B cell (primary cell): ENCODE measurements around the gene MAPK10. TPM values are rescaled to one million over a fixed set of nuclear protein-coding genes. Genes with fewer than 3 reads are reported as not detected.

Source experiments
- ATAC-seq: fragments of 200-7000 bp; cut with Tn5 transposase; one replicate; pipeline ENCODE4 v1.10.0; 2021; ENCODE audit warnings: low read depth, mild to moderate bottlenecking, moderate number of reproducible peaks, moderate library complexity
- CTCF ChIA-PET: fragments of 350-600 bp; sonication (Branson Sonifier 250); formaldehyde crosslinking; loops from one replicate; lab custom pipeline; 2021; ENCODE audit warnings: antibody characterized with exemption, inconsistent platforms; lab: Charles Lee
- POLR2A ChIA-PET: fragments of 350-600 bp; sonication (Branson Sonifier 250); formaldehyde crosslinking; loops from one replicate; lab custom pipeline; 2021; ENCODE audit warnings: antibody characterized with exemption; lab: Charles Lee
- DNase-seq: peaks from one replicate; pipeline ENCODE4 v3.0.0; 2013
- H2AFZ ChIP-seq: 2 replicates; pipeline ENCODE4 v1.6.1; 2012; ENCODE audit warnings: mild to moderate bottlenecking, low read depth, low read length; ENCODE audit not compliant: insufficient read depth, poor library complexity, severe bottlenecking
- H3K27ac ChIP-seq, 2 donors: 1 replicate in 1 of 2; 2 replicates in 1 of 2; pipeline ENCODE4 v1.5.1; 2012 to 2013; ENCODE audit warnings: low read length in 2 of 2, mild to moderate bottlenecking in 2 of 2, moderate library complexity in 1 of 2
- H3K27me3 ChIP-seq, 4 experiments: fragments of 200-600 bp in 1 of 4; sonication (generic) in 1 of 4; replicated peaks in 1 of 4; 1 replicate in 2 of 4; 2 replicates in 2 of 4; pipeline versions ENCODE4 v1.6.1 to v1.7.0; 2013 to 2016; ENCODE audit warnings: low read length in 3 of 4, mild to moderate bottlenecking in 2 of 4, mixed read lengths in 1 of 4, moderate library complexity in 1 of 4; ENCODE audit not compliant: insufficient read depth in 4 of 4, control insufficient read depth in 3 of 4; ENCODE audit errors: control extremely low read depth in 1 of 4
- H3K36me3 ChIP-seq, 2 experiments: replicated peaks in 1 of 2; 1 replicate in 1 of 2; 2 replicates in 1 of 2; pipeline versions ENCODE4 v1.6.1 to v1.7.1; 2013; ENCODE audit warnings: low read length in 1 of 2; ENCODE audit not compliant: insufficient read depth in 2 of 2, control insufficient read depth in 1 of 2; ENCODE audit errors: control extremely low read depth in 1 of 2, extremely low read depth in 1 of 2
- H3K4me1 ChIP-seq, 2 donors: fragments of 200-600 bp in 1 of 2; sonication (generic) in 1 of 2; 1 replicate in 1 of 2; 2 replicates in 1 of 2; pipeline versions ENCODE4 v1.5.1 to v1.6.1; 2013 to 2017; ENCODE audit warnings: low read length in 2 of 2; ENCODE audit not compliant: control insufficient read depth in 2 of 2, insufficient read depth in 2 of 2
- H3K4me2 ChIP-seq: replicated peaks from 2 replicates; pipeline ENCODE3; 2012; ENCODE audit warnings: mild to moderate bottlenecking, low read depth, low read length; ENCODE audit not compliant: poor library complexity, severe bottlenecking
- H3K4me3 ChIP-seq, 5 experiments: fragments of 200-600 bp in 1 of 5; sonication (generic) in 1 of 5; 1 replicate in 3 of 5; 2 replicates in 2 of 5; pipeline versions ENCODE4 v1.5.1 to v1.7.0; 2011 to 2016; ENCODE audit warnings: low read length in 4 of 5, mild to moderate bottlenecking in 4 of 5, low read depth in 2 of 5, control low read depth in 1 of 5, moderate library complexity in 1 of 5; ENCODE audit not compliant: insufficient read depth in 1 of 5; ENCODE audit errors: control extremely low read depth in 1 of 5, extremely low read depth in 1 of 5
- H3K79me2 ChIP-seq: fragments of 200-600 bp; sonication (generic); one replicate; pipeline ENCODE4 v1.6.0; 2016; ENCODE audit warnings: low read length; ENCODE audit not compliant: control insufficient read depth, insufficient read depth
- H3K9ac ChIP-seq: fragments of 200-600 bp; sonication (generic); 2 replicates; pipeline ENCODE4 v1.6.1; 2017; ENCODE audit warnings: mild to moderate bottlenecking, low read length, moderate library complexity
- H3K9me3 ChIP-seq, 3 donors: one replicate each; pipeline versions ENCODE4 v1.6.1 to v1.7.1; 2013; ENCODE audit warnings: low read length in 2 of 3; ENCODE audit not compliant: control insufficient read depth in 2 of 3, insufficient read depth in 1 of 3; ENCODE audit errors: control extremely low read depth in 1 of 3
- H4K20me1 ChIP-seq: 2 replicates; pipeline ENCODE4 v1.6.0; 2012; ENCODE audit warnings: mild to moderate bottlenecking, low read length; ENCODE audit not compliant: insufficient read depth, control insufficient read depth, poor library complexity, severe bottlenecking
- H3K27ac Mint-ChIP-seq: one replicate; pipeline ENCODE4 v1.8.0; 2021; ENCODE audit warnings: mixed read lengths
- H3K27me3 Mint-ChIP-seq: one replicate; pipeline ENCODE4 v1.8.0; 2021; ENCODE audit warnings: mixed read lengths
- H3K4me1 Mint-ChIP-seq: one replicate; pipeline ENCODE4 v1.8.0; 2021; ENCODE audit warnings: mixed read lengths
- H3K4me3 Mint-ChIP-seq: one replicate; pipeline ENCODE4 v1.8.0; 2021; ENCODE audit warnings: mixed read lengths
- H3K9me3 Mint-ChIP-seq: one replicate; pipeline ENCODE4 v1.8.0; 2022; ENCODE audit warnings: mixed read lengths; ENCODE audit not compliant: insufficient read depth
- CTCF ChIP-seq: fragments of 200-600 bp; IDR thresholded peaks from one replicate; pipeline ENCODE4 v1.8.0; 2022; ENCODE audit warnings: antibody characterized with exemption, mild to moderate bottlenecking
- EZH2 ChIP-seq: IDR thresholded peaks from 2 replicates; pipeline ENCODE4 v1.6.1; 2012; ENCODE audit warnings: borderline replicate concordance, low read depth, mild to moderate bottlenecking, moderate library complexity, low read length; ENCODE audit not compliant: insufficient read depth, poor library complexity, severe bottlenecking
- WGBS: methylation state at CpG from one replicate; pipeline ENCODE4 v1.1.5; 2013; ENCODE audit warnings: missing lambda C conversion rate; ENCODE audit not compliant: insufficient coverage; 5-methylcytosine and 5-hydroxymethylcytosine counted together
- intact Hi-C: fragments of 100-400 bp; cut with micrococcal nuclease; formaldehyde crosslinking; loops from one replicate; pipeline ENCODE4 v1.10.0; 2022
- polyA plus RNA-seq: library from polyadenylated mRNA; depleted of rRNA; stranded (reverse); fragments of >200 nt; gene quantifications from 2 replicates; pipeline ENCODE4 v1.2.3, GENCODE V29; 2012
- total RNA-seq, 2 donors: library from RNA; stranded (reverse); fragments of 120-200 nt in 1 of 2; gene quantifications; 1 replicate in 1 of 2; 2 replicates in 1 of 2; pipeline versions ENCODE4 v1.2.3 to v1.2.4, GENCODE V29; 2013 to 2022

Gene MAPK10
- total and polyA plus RNA-seq, 2 donors (not counting 1 experiment from before 2014, with no cell fraction given) = 0.03 to 3.1 TPM

GRCh38 chr4:86048426-86048825 is 311.4 kb downstream of the MAPK10 start:
- no peaks in the 10 kb centered on the region for H3K79me2 ChIP-seq
- no CpG with 5 or more reads among the region's 1 CpG for WGBS

GRCh38 chr4:86044593-86044985 is 315.3 kb downstream of the MAPK10 start:
- Histone ChIP-seq H3K36me3 (no peaks in the 10 kb centered on the region), H3K9ac (no peak overlapping the region), H4K20me1 (no peaks in the 10 kb centered on the region), H3K79me2 (no peaks in the 10 kb centered on the region), H2AFZ (no peak overlapping the region), H3K9me3 (no peaks in the 10 kb centered on the region), H3K4me1 (no peaks in the 10 kb centered on the region), H3K27ac (no peak overlapping the region), H3K27me3 (no peaks in the 10 kb centered on the region), H3K4me3 (no peak overlapping the region), H3K4me2 (no peak overlapping the region)
- Mint-ChIP-seq H3K9me3 (no peaks in the 10 kb centered on the region), H3K27me3 (no peaks in the 10 kb centered on the region), H3K27ac (no peak overlapping the region), H3K4me3 (no peak overlapping the region), H3K4me1 (no peaks in the 10 kb centered on the region)
- DNase-seq (no peak), ATAC-seq (no peak)
- WGBS = 80% methylated on average over 1 of the region's 3 CpGs
- intact Hi-C loops = loop anchor here (1.0 to 5.0 kb wide), 4 partner anchors 288 to 960 kb away; no protein-coding TSS in a partner anchor
- ChIA-PET POLR2A (no interaction called here), CTCF (interaction anchor here (0.9 to 7.9 kb wide), 16 partner anchors 9 to 1295 kb away, joined by 3 to 113 read pairs (median 4); no protein-coding TSS in a partner anchor)
- TF ChIP-seq EZH2 = no peak
- TF ChIP-seq CTCF = no peak

More at GRCh38 chr4:86048426-86048825, 311.4 kb downstream of the MAPK10 start:
- no peaks in the 10 kb centered on the region for H3K36me3 ChIP-seq
- no peaks in the 10 kb centered on the region for H4K20me1 ChIP-seq
- POLR2A ChIA-PET = no interaction called here
- H2AFZ ChIP-seq = no peak overlapping the region
- H3K4me2 ChIP-seq = no peak overlapping the region
- H3K9me3 Mint-ChIP-seq = no peaks in the 10 kb centered on the region
- peaks cover 4% of the 10 kb centered on the region for H3K27me3 Mint-ChIP-seq
- H3K9me3 ChIP-seq = no peaks in the 10 kb centered on the region
- no peak overlapping the region for H3K4me3 Mint-ChIP-seq
- ATAC-seq (no peak), DNase-seq (no peak)
- no peaks in the 10 kb centered on the region for H3K27me3 ChIP-seq
- no peak overlapping the region for H3K27ac Mint-ChIP-seq
- H3K27ac ChIP-seq = no peak overlapping the region
- CTCF ChIA-PET = interaction anchor here (3.5 kb wide), 1 partner anchor 964 kb away, joined by 22 read pairs; no protein-coding TSS in a partner anchor
- H3K9ac ChIP-seq = no peak overlapping the region
- intact Hi-C loops = no loop called here
- no peaks in the 10 kb centered on the region for H3K4me1 ChIP-seq
- no peaks in the 10 kb centered on the region for H3K4me1 Mint-ChIP-seq
- no peak overlapping the region for H3K4me3 ChIP-seq
- TF ChIP-seq CTCF (no peak), EZH2 (no peak)
